EL (cell line): ENCODE measurements around the gene CR2.
"Not testable (repeated sequence)": the region's sequence is repeated elsewhere in the genome, so short reads cannot be mapped to it uniquely, and the experiment has no call there.

Source experiments
- DNase-seq: peaks from one replicate; pipeline ENCODE4 v3.0.0-alpha.2; 2016

CR2 gene

GRCh38 chr1:207454046-207454964 is at the start of gene CR2:
CR2 (plus strand) TSS chr1:207454328; CDS start chr1:207454419, 91 bp downstream.
- DNase-seq, result peak; percentile 3

GRCh38 chr1:207404849-207405525 is 49.1 kb upstream of the CR2 start:
- peak; percentile 65 for DNase-seq

- DNase-seq, result no peak
Measured at GRCh38 chr1:207405814-207406213, 48.3 kb upstream of the CR2 start.

GRCh38 chr1:207407655-207408260 is 46.4 kb upstream of the CR2 start:
- DNase-seq, result no peak

GRCh38 chr1:207412845-207413244 is 41.3 kb upstream of the CR2 start:
- no peak for DNase-seq

- no peak for DNase-seq
Measured at GRCh38 chr1:207414606-207415108, 39.5 kb upstream of the CR2 start.

GRCh38 chr1:207417076-207417475 is 37.1 kb upstream of the CR2 start:
- no peak for DNase-seq

GRCh38 chr1:207418351-207418750 is 35.8 kb upstream of the CR2 start:
- no peak for DNase-seq

GRCh38 chr1:207420109-207420508 is 34.0 kb upstream of the CR2 start:
- DNase-seq, result no peak

GRCh38 chr1:207421078-207421477 is 33.0 kb upstream of the CR2 start:
- DNase-seq, result no peak

- no peak for DNase-seq
Measured at GRCh38 chr1:207423560-207424292, 30.4 kb upstream of the CR2 start.

- no peak for DNase-seq
Measured at GRCh38 chr1:207424570-207425131, 29.5 kb upstream of the CR2 start.

- DNase-seq, result no peak
Measured at GRCh38 chr1:207427832-207428585, 26.1 kb upstream of the CR2 start.

GRCh38 chr1:207428783-207429182 is 25.3 kb upstream of the CR2 start:
- DNase-seq, result no peak

- no peak for DNase-seq
Measured at GRCh38 chr1:207429963-207430362, 24.2 kb upstream of the CR2 start.

- DNase-seq, result no peak
Measured at GRCh38 chr1:207430602-207431001, 23.5 kb upstream of the CR2 start.

GRCh38 chr1:207431508-207431907 is 22.6 kb upstream of the CR2 start:
- DNase-seq, result no peak

GRCh38 chr1:207433435-207433834 is 20.7 kb upstream of the CR2 start:
- no peak for DNase-seq

GRCh38 chr1:207436746-207437145 is 17.4 kb upstream of the CR2 start:
- DNase-seq, result not testable (repeated sequence)

GRCh38 chr1:207440626-207441025 is 13.5 kb upstream of the CR2 start:
- DNase-seq, result no peak

- DNase-seq, result no peak
Measured at GRCh38 chr1:207444514-207445217, 9.5 kb upstream of the CR2 start.
